GM12872 (cell line): Measurements from ENCODE around the gene RORB.

Experiments used
- TF ChIP-seq, protein P1 (sequence below): IDR thresholded peaks from 3 replicates; pipeline ENCODE4 v1.5.1; 2011; ENCODE audit warnings: low read depth, mild to moderate bottlenecking, low read length, moderate library complexity; ENCODE audit not compliant: insufficient read depth

Gene RORB

GRCh38 chr9:74496819-74497747 is at the start of gene RORB:
Gene RORB (plus strand): TSS chr9:74497335. CDS start chr9:74497977, 642 bp downstream.
- TF ChIP-seq, protein P1, sequence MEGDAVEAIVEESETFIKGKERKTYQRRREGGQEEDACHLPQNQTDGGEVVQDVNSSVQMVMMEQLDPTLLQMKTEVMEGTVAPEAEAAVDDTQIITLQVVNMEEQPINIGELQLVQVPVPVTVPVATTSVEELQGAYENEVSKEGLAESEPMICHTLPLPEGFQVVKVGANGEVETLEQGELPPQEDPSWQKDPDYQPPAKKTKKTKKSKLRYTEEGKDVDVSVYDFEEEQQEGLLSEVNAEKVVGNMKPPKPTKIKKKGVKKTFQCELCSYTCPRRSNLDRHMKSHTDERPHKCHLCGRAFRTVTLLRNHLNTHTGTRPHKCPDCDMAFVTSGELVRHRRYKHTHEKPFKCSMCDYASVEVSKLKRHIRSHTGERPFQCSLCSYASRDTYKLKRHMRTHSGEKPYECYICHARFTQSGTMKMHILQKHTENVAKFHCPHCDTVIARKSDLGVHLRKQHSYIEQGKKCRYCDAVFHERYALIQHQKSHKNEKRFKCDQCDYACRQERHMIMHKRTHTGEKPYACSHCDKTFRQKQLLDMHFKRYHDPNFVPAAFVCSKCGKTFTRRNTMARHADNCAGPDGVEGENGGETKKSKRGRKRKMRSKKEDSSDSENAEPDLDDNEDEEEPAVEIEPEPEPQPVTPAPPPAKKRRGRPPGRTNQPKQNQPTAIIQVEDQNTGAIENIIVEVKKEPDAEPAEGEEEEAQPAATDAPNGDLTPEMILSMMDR, result no peak

- TF ChIP-seq, protein P1, result no peak
These were observed 49.5 kb upstream of the RORB start for GRCh38 chr9:74447451-74448193.

GRCh38 chr9:74449060-74449459 is 48.1 kb upstream of the RORB start:
- TF ChIP-seq, protein P1, result no peak

- TF ChIP-seq, protein P1, result no peak
These were observed 38.3 kb upstream of the RORB start for GRCh38 chr9:74458832-74459231.

DNA sequence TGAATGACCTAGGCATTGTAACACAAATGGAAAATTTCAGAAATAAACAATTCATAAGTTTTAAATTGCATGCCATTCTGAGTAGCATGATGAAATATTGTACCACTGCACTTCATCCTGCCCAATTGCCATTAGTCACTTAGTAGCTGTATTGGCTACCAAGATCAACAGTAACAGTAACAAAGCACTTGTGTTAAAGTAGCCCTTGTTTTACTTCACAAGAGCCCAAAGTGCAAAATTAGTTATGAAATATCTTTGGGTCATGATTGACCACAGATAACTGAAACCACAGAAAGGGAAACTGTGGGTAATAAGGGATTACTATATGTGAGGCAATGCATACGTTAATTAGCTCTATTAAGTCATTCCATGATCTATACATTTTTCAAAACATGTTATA is 33.3 kb upstream of the RORB start:
- TF ChIP-seq, protein P1, result no peak

DNA sequence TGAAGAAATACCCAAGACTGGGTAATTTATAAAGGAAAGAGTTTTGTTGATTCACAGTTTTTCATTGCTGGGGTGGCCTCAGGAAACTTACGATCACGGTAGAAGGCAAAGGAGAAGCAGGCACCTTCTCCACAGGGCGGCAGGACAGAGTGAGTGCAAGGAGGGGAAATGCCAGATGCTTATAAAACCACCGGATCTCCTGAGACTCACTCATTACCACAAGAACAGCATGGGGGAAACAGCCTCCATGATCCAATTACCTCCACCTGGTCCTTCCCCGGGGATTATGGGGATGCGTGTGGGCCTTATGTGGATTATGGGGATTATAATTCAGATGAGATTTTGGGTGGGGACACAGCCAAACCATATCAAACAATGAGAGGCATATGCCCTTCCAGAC is 18.5 kb upstream of the RORB start:
- TF ChIP-seq, protein P1, result no peak

DNA sequence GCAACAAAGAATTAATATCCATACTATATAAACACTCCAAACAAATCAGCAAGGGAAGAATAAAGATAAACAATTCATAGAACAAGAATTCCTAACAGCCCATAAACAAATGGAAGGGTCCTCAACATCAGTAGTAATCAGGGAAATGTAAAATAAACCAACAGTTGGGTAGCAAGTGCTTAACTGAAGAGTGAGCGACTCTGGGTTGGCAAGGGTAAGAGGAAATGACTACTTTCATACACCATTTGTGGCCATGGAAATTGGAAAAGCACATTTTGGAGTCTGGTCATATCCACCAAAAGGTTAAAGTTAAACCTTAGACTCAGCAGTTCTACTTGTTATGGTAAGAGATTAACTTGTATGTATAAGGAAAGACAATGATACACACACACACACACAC is 17.4 kb upstream of the RORB start:
- TF ChIP-seq, protein P1, result no peak
